Bronchial epithelial cell (primary cell): ENCODE measurements around the gene MICALL1. TPM values are rescaled to one million over a fixed set of nuclear protein-coding genes. Genes with fewer than 3 reads are reported as not detected.

ENCODE experiments used
- DNase-seq: peaks from one replicate; pipeline ENCODE4 v3.0.0-alpha.2; 2010; ENCODE audit warnings: low read depth
- FAIRE-seq: peaks from 2 replicates; lab custom pipeline; 2011; peaks lifted over from hg19 to GRCh38; lab: Jason Lieb, UNC
- H3K27me3 ChIP-seq: 2 replicates; pipeline ENCODE4 v1.5.1; 2011; ENCODE audit warnings: low read length; ENCODE audit not compliant: control insufficient read depth, insufficient read depth
- H3K36me3 ChIP-seq: 2 replicates; pipeline ENCODE4 v1.5.1; 2011; ENCODE audit warnings: low read length; ENCODE audit not compliant: control insufficient read depth, insufficient read depth
- H3K4me3 ChIP-seq: 2 replicates; pipeline ENCODE4 v1.5.1; 2011; ENCODE audit warnings: mild to moderate bottlenecking, low read depth, low read length, control low read depth
- CTCF ChIP-seq: IDR thresholded peaks from 2 replicates; pipeline ENCODE4 v1.5.1; 2011; ENCODE audit warnings: mild to moderate bottlenecking, moderate library complexity, low read length, control low read depth, inconsistent platforms; ENCODE audit not compliant: insufficient read depth, severe bottlenecking
- total RNA-seq: library from RNA; depleted of rRNA; stranded (reverse); fragments of >200 nt; gene quantifications from 2 replicates; pipeline ENCODE4 v1.2.1, GENCODE V29; 2014

MICALL1 gene
- total RNA-seq, 1 donor from 2014 or later, result 143 TPM

GRCh38 chr22:37897807-37898206 lies 8.3 kb upstream of the MICALL1 start:
- peak; percentile 73 for DNase-seq
- Histone ChIP-seq H3K4me3 (no peak overlapping the region), H3K36me3 (no peaks in the 10 kb centered on the region), H3K27me3 (no peaks in the 10 kb centered on the region)
- no peak for TF ChIP-seq CTCF
- no peak for FAIRE-seq

- H3K27me3 ChIP-seq, result no peaks in the 10 kb centered on the region
- H3K4me3 ChIP-seq, result no peak overlapping the region
- DNase-seq (peak; percentile 88), FAIRE-seq (no peak)
- H3K36me3 ChIP-seq, result no peaks in the 10 kb centered on the region
- TF ChIP-seq CTCF, result peak; percentile 7
These were observed 7.5 kb upstream of the MICALL1 start for GRCh38 chr22:37898441-37899181.

- peak; percentile 88 for FAIRE-seq
- TF ChIP-seq CTCF, result no peak
- H3K36me3 ChIP-seq, result peaks cover 9% of the 10 kb centered on the region
- peak; percentile 99 for DNase-seq
- peak overlapping the region; percentile 30 for H3K4me3 ChIP-seq
- no peaks in the 10 kb centered on the region for H3K27me3 ChIP-seq
These were observed 1.2 kb upstream of the MICALL1 start for GRCh38 chr22:37904572-37905533.

- H3K27me3 ChIP-seq, result no peaks in the 10 kb centered on the region
- TF ChIP-seq CTCF, result no peak
- peaks cover 18% of the 10 kb centered on the region for H3K36me3 ChIP-seq
- peak overlapping the region; percentile 75 for H3K4me3 ChIP-seq
- FAIRE-seq, result no peak
- no peak for DNase-seq
These were observed 389 bp downstream of the MICALL1 start for GRCh38 chr22:37906364-37907008.

- peak; percentile 83 for FAIRE-seq
- Histone ChIP-seq H3K27me3 (no peaks in the 10 kb centered on the region), H3K4me3 (peak overlapping the region; percentile 75), H3K36me3 (peaks cover 25% of the 10 kb centered on the region)
- no peak for DNase-seq
- TF ChIP-seq CTCF, result no peak
These were observed 1.2 kb downstream of the MICALL1 start for GRCh38 chr22:37907036-37907954.
